Measurements from ENCODE around the gene KANK4.

GRCh38 chr1:62352387-62352786, 33.2 kb upstream of the KANK4 start:
- TF ChIP-seq CTCF (IDR thresholded peaks at IDR 0.05; ENCODE audit: insufficient read depth, low read length, poor library complexity, severe bottlenecking) (no peak), EZH2phosphoT487 (conservative IDR thresholded peaks at IDR 0.05; ENCODE audit: low read length) (no peak)

Measured in SU-DHL-6 (cell line).